ENCODE measurements around the gene SLC44A3. TPM values are rescaled to one million over a fixed set of nuclear protein-coding genes. Genes with fewer than 3 reads are reported as not detected.
"Not testable (repeated sequence)": the region's sequence is repeated elsewhere in the genome, so short reads cannot be mapped to it uniquely, and the experiment has no call there.

The SLC44A3 gene
- total and polyA plus RNA-seq, 12 donors = 4.2 to 26.2 (median 9.5) TPM

DNA sequence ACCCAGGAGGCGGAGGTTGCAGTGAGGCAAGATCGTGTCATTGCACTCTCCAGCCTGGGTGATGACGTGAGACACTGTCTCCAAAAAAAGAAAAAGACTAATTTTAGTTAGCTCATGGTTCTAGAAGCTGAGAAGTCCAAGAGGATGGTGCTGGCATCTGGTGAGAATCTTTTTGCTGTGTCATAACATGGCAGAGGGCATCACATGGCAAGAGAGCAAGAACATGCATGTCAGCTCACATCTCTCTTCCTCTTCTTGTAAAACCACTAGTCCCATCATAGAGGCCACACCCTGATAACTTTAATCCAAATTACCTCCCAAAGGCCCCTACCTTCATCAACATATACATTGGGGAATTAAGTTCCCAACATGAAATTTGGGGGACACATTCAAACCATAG lies 120.6 kb downstream of the SLC44A3 start:
- no peak overlapping the region for H3K27ac ChIP-seq
- H3K4me1 ChIP-seq (replicated peaks in 1 of 2) = peaks cover 29 to 30% of the 10 kb centered on the region in 2 donors
- no peaks in the 10 kb centered on the region for H3K36me3 ChIP-seq (replicated peaks in 1 of 2)
- H3K4me3 ChIP-seq = no peak overlapping the region
- no peaks in the 10 kb centered on the region for H3K27me3 ChIP-seq
- TF ChIP-seq POLR2A (IDR thresholded peaks at IDR 0.05) = no peak
- TF ChIP-seq, protein P1, sequence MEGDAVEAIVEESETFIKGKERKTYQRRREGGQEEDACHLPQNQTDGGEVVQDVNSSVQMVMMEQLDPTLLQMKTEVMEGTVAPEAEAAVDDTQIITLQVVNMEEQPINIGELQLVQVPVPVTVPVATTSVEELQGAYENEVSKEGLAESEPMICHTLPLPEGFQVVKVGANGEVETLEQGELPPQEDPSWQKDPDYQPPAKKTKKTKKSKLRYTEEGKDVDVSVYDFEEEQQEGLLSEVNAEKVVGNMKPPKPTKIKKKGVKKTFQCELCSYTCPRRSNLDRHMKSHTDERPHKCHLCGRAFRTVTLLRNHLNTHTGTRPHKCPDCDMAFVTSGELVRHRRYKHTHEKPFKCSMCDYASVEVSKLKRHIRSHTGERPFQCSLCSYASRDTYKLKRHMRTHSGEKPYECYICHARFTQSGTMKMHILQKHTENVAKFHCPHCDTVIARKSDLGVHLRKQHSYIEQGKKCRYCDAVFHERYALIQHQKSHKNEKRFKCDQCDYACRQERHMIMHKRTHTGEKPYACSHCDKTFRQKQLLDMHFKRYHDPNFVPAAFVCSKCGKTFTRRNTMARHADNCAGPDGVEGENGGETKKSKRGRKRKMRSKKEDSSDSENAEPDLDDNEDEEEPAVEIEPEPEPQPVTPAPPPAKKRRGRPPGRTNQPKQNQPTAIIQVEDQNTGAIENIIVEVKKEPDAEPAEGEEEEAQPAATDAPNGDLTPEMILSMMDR (IDR thresholded peaks at IDR 0.05) = no peak
- H3K9me3 ChIP-seq (replicated peaks in 1 of 3) = no peaks in the 10 kb centered on the region
- WGBS, 4 donors = 82 to 96% (median 90%) methylated on average over 3 of the region's 3 CpGs
- intact Hi-C loops (cut with DNase I) = no loop called here
- DNase-seq = no peak

DNA sequence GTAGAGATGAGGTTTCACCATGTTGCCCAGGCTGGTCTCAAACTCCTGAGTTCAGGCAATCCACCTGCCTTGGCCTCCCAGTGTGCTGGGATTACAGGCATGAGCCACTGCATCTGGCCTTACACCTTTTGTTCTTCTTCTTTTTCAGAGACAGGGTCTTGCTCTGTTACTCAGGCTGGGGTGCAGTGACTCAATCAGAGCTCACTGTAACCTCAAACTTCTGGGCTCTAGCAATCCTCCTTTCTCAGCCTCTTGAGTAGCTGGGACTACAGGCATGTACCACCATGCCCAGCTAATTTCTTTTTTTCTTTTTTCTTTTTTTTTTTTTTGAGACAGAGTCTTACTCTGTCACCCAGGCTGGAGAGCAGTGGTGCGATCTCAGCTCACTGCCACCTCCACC lies 121.3 kb downstream of the SLC44A3 start:
- WGBS, 4 donors = 93 to 100% (median 97%) methylated on average over 1 of the region's 1 CpG
- H3K27ac ChIP-seq; intact Hi-C loops (cut with DNase I); H3K9me3 ChIP-seq (replicated peaks in 1 of 3); DNase-seq; H3K4me3 ChIP-seq; H3K27me3 ChIP-seq; H3K36me3 ChIP-seq (replicated peaks in 1 of 2): not testable (repeated sequence)
- H3K4me1 ChIP-seq (replicated peaks in 1 of 2) = peaks cover 22 to 23% of the 10 kb centered on the region in 2 donors

DNA sequence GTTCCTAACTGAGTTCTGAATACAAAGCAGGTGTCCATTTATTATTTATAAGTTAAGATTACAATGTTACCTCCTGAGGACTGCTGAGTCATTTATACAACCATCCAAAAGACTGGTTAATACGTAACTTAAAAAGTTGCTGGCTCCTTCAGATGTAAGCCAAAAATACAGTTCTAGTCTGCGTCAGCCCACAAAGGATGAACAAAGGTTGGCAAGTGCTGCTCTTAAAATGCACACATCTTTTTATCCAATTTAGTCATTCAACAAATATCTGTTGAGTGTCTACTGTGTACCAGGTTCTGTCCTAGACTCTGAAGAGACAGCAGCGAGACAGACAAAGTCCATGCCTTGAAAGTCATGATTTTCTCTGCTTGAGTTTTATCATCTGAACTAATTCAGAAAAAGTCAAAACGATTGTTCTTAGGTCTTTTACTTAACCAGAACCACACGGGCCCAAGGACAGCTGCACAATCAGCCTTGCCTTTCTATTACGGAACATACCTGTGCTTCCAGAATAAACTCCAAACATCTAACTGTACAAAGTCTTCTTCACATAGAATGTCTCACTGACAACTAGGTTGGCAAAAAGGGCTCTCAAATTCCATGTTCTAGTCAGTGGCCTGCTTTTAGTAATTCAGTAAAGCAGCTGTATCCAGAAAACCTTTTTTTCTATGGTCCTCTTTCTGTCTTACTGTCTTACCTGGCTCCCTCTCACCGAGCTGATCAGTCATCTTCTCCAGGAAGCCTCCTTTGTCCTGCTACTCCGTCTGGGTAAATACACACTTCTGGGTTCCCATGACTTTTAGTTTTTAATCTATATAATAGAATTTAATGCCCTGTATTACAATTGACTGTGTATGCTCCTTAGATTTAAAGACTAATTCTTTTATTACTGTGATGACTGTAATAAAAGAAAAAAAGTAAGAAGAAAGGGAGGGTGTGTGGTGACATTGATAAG lies 122.3 kb downstream of the SLC44A3 start:
- TF ChIP-seq, protein P1 (IDR thresholded peaks at IDR 0.05) = no peak
- no peak for TF ChIP-seq POLR2A (IDR thresholded peaks at IDR 0.05)
- Histone ChIP-seq H3K36me3 (replicated peaks in 1 of 2) (no peaks in the 10 kb centered on the region), H3K4me3 (no peak overlapping the region), H3K4me1 (replicated peaks in 1 of 2) (peaks cover 12 to 15% of the 10 kb centered on the region in 2 donors), H3K27me3 (no peaks in the 10 kb centered on the region), H3K27ac (no peak overlapping the region), H3K9me3 (replicated peaks in 1 of 3) (no peaks in the 10 kb centered on the region)
- intact Hi-C loops (cut with DNase I) = no loop called here
- no peak for DNase-seq
- WGBS, 4 donors = 69 to 84% (median 78%) methylated on average over 8 of the region's 8 CpGs

Other genes with a start within 250 kb of the SLC44A3 start
- gene CNN3, start 106.8 kb downstream of the SLC44A3 start, total RNA-seq = 100 to 1,000 TPM; 262 to 766 (median 423) TPM
- 100 to 1,000 TPM in 2 of 3 donors, 10 to 100 TPM in 1; 97.3 to 418 (median 131) TPM for gene CNN3, start 106.8 kb downstream of the SLC44A3 start, polyA plus RNA-seq

Data from adrenal gland (tissue), 12 donors.